SK-N-MC (cell line): Measurements from ENCODE around the gene CDK6.

ENCODE experiments used
- DNase-seq: peaks from one replicate; pipeline ENCODE4 v3.0.0-alpha.2; 2011; ENCODE audit warnings: low read depth, low spot score
- H3K27ac ChIP-seq: fragments of 200-600 bp; sonication (generic); 2 replicates; pipeline ENCODE4 v1.5.1; 2016; ENCODE audit warnings: mixed run types
- H3K36me3 ChIP-seq: fragments of 200-600 bp; sonication (generic); 2 replicates; pipeline ENCODE4 v1.6.1; 2017; ENCODE audit warnings: antibody characterized with exemption, low read length, mixed read lengths; ENCODE audit not compliant: insufficient read depth
- H3K4me3 ChIP-seq: fragments of 200-600 bp; sonication (generic); 2 replicates; pipeline ENCODE4 v1.5.1; 2016
- H3K9ac ChIP-seq: fragments of 200-600 bp; sonication (generic); 2 replicates; pipeline ENCODE4 v1.8.0; 2017; ENCODE audit warnings: mixed run types, mixed read lengths; ENCODE audit not compliant: insufficient read length
- H3K9me3 ChIP-seq: fragments of 200-600 bp; sonication (generic); 2 replicates; pipeline ENCODE4 v1.6.1; 2017; ENCODE audit warnings: low read depth, mild to moderate bottlenecking, antibody characterized with exemption, low read length, moderate library complexity, mixed read lengths
- EZH2 ChIP-seq: fragments of 200-600 bp; sonication (generic); IDR thresholded peaks from one replicate; pipeline ENCODE4 v1.6.1; 2017; ENCODE audit warnings: antibody characterized with exemption
- FOXP2 ChIP-seq: optimal IDR thresholded peaks from 2 replicates; pipeline ENCODE3; 2011; ENCODE audit warnings: mild to moderate bottlenecking, moderate library complexity; ENCODE audit not compliant: insufficient read depth; ENCODE audit errors: extremely low read length, control extremely low read depth
- POLR2AphosphoS5 ChIP-seq: IDR thresholded peaks from 2 replicates; pipeline ENCODE4 v1.6.1; 2012; ENCODE audit warnings: mild to moderate bottlenecking, low read depth, low read length, borderline replicate concordance

CDK6 gene

DNA sequence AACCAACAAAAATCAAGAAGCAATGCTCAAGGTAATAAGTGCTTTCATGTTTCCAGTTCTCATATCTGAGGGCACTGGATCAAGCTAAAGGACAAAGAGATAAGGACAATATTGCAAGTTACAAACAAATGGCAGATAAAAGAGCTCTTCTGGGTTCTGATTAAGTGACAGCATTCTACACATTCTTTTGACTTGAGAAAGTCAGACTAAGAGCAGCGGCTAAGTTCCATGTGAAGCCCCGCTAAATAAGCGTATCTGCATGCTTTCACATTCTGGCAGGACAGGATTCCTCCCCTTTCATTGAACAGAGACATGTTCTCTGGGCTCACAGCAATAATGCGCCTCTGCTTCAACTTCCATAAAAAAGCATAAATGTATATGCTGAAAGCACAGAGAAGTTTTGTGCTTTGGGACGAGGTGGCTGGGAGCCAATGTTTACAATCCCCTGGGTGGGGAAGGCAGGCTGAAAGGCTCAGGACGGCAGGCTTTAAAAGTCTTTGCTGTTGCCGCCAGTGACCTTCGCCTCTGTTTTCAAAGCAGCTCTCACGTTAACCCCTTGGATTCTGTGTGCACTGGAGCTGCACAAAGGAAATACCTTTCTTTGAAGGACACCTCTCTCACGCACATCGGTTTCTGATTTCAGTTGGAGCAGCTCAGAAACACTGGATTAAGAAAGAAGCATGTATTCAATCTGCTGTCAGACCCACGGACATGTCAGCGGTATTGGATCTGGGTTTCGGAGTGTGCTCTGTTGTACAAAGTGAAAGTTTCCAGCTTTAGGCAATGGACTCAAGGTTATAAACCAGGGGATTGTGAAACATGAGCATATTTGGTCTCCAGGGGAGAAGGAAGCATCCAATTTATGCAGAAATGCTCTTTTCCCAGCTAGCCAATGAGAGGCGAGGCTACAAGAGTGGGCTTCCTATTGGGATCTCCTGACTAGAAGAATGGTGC is 140.8 kb downstream of the CDK6 start:
- Histone ChIP-seq H3K4me3 (peak overlapping the region; percentile 78), H3K36me3 (no peaks in the 10 kb centered on the region), H3K27ac (no peak overlapping the region), H3K9me3 (no peaks in the 10 kb centered on the region), H3K9ac (no peak overlapping the region)
- no peak for TF ChIP-seq FOXP2
- TF ChIP-seq POLR2AphosphoS5 = no peak
- no peak for TF ChIP-seq EZH2
- DNase-seq = peak; percentile 58

DNA sequence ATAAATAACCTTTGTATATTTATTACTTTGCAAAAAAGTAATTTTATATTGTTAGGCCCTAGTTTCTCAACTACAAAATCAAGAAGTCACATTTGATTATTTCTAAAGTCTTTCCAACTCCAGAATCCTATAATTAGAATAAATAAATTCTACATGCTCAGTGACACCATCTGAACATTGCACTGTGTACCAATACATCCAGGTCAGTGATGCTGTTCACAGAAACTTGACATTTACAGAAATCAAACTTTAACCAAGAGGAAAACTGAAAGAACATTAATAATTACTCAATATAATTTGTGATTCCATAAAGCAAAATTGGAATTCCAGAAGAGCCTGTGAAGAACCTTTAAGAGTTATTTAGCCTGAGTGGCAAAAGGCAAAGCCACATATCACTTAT is 142.2 kb downstream of the CDK6 start:
- H3K9me3 ChIP-seq = no peaks in the 10 kb centered on the region
- no peak overlapping the region for H3K27ac ChIP-seq
- H3K36me3 ChIP-seq = no peaks in the 10 kb centered on the region
- no peak overlapping the region for H3K4me3 ChIP-seq
- no peak overlapping the region for H3K9ac ChIP-seq
- no peak for DNase-seq
- no peak for TF ChIP-seq POLR2AphosphoS5

DNA sequence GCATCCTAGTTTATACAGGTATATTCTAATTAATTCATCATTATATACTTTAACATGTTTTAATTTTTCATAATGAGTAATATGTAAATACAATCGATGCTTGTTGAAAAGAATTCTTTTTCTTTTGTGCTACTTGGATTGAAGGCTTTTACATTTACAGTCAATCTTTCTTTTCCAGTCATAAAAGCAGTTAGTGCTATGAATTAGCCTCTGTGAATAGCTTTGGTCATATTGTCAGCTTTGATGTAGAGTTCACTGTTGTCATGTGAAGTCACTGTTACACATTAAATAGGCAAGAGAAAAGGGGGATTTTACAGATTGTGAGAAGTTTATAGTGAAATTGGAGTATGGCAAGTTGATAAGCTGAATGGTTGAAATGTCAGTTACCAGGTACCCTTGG is 142.9 kb downstream of the CDK6 start:
- no peaks in the 10 kb centered on the region for H3K36me3 ChIP-seq
- DNase-seq = no peak

DNA sequence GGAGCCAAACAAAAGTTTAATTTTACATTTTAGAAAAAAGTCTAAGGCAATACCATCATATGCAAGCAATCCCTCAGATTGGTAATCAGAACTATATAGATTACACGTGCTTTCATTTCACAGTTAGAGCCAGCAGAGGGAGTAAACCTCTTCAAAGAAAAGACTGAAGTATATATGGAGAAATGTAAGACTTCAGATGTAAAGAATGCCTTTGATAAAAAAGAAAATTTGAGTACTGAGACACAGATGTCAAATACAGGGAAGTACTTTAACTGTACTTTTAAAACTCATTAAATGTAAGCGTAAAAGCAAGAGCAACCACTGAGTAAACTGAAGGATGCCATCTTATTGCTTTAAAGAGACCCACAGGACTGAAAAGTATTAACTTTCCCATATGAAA is 144.8 kb downstream of the CDK6 start:
- H3K9ac ChIP-seq = no peak overlapping the region
- H3K4me3 ChIP-seq = no peak overlapping the region
- no peak overlapping the region for H3K27ac ChIP-seq
- TF ChIP-seq FOXP2 (no peak), EZH2 (no peak), POLR2AphosphoS5 (no peak)
- DNase-seq = peak; percentile 39
- H3K9me3 ChIP-seq = no peaks in the 10 kb centered on the region
- no peaks in the 10 kb centered on the region for H3K36me3 ChIP-seq

More for the DNA sequence above, 142.9 kb downstream of the CDK6 start:
- Histone ChIP-seq H3K9ac (no peak overlapping the region), H3K27ac (no peak overlapping the region), H3K4me3 (no peak overlapping the region), H3K9me3 (no peaks in the 10 kb centered on the region)
- TF ChIP-seq EZH2 (no peak), FOXP2 (no peak), POLR2AphosphoS5 (no peak)

DNA sequence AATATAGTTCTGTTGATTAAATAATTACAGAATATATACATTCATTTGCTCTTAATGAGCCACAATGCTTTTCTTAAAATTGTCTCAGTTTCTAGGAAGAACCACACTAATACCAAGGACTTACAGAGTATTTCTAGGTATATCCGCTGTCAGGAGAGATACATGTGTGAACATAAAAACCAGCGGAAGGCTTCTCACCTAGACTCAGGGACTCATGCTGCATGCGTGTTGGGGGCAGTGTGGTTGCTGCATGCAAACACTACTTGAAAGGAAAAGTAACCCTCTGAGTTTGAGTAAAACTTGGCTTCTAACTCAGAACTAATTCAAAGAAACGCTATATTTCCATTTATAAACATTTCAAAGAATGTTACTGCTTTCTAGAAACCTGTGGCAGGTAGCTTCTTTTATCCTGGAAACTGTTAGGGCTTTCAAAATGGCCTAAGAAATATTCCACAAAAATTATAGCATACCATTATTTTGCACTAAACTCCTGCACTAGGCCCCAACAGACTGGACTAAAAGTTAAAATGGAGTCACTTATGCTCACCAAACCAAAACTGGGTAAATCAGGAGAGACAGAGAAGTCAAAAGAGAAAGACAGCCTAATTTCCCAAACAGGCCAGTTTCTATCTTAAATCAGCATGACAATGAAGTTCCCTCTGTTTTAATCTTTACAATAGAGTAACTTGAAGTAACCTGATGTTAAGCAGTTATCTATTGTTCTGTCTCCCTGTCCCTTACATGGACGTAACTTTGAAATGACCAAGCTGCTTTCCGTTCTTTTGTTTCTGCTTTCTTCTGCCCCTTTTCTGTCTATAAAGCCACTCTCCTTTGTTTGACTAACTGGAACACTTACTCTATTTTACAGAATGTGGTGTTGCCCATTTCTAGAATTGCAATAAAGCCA is 151.0 kb downstream of the CDK6 start:
- no peak overlapping the region for H3K27ac ChIP-seq
- TF ChIP-seq FOXP2 (no peak), POLR2AphosphoS5 (no peak), EZH2 (no peak)
- H3K9ac ChIP-seq = no peak overlapping the region
- no peak overlapping the region for H3K4me3 ChIP-seq
- DNase-seq = no peak
- no peaks in the 10 kb centered on the region for H3K9me3 ChIP-seq
- no peaks in the 10 kb centered on the region for H3K36me3 ChIP-seq

DNA sequence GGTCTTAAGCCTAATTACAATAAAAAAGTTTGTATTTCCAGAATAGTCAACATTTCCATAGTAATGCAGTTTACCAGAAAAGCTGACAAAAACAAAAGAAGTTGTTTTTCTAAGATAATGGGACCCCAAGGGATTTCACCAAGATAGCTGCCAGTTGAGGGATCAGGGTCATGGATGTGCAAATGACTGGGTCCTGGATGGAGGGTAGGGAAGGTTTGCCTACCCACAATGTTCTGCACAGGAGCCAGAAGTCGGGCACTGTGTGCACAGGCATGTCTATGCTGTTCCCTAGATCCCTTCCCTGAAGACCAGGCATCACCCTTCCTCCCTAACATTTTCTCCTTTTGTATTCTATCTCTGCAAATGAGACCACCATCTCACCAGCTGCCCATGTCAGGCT is 152.1 kb downstream of the CDK6 start:
- TF ChIP-seq POLR2AphosphoS5 = no peak
- TF ChIP-seq FOXP2 = no peak
- no peak for TF ChIP-seq EZH2
- H3K9me3 ChIP-seq = no peaks in the 10 kb centered on the region
- H3K9ac ChIP-seq = no peak overlapping the region
- H3K4me3 ChIP-seq = no peak overlapping the region
- no peaks in the 10 kb centered on the region for H3K36me3 ChIP-seq
- no peak overlapping the region for H3K27ac ChIP-seq
- no peak for DNase-seq

DNA sequence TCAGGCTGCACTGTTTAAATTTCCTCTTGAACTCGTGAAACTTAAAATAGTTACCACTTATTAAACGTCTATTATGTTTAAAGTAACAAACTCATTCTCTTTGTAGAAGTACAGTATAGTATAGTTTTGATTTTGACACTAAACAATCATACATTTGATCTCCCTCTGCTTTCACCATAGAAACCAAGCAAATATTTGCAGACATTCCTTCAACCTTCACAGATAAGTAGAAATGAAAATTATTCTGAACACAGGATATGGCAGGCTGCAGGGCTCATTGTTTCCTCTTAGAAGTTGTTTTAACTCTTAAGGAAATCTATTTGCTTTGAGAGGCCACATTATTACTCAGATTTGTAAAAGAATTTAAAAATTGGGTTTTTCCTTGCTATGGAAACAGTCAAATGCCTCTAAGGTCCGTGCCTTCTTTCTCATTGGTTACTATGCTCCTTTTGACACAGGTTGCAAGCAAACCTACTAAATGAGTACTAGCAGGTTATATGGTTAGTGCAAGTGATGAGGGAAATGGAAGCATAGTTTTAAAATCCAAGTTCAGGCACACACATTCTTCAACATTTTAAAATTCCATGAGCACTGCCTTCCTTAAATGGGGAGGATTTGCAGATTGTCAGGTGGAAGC is 153.4 kb downstream of the CDK6 start:
- H3K9me3 ChIP-seq = no peaks in the 10 kb centered on the region
- no peak for DNase-seq
- H3K9ac ChIP-seq = no peak overlapping the region
- H3K36me3 ChIP-seq = no peaks in the 10 kb centered on the region
- no peak overlapping the region for H3K4me3 ChIP-seq
- no peak for TF ChIP-seq FOXP2
- TF ChIP-seq POLR2AphosphoS5 = no peak
- TF ChIP-seq EZH2 = no peak
- no peak overlapping the region for H3K27ac ChIP-seq

DNA sequence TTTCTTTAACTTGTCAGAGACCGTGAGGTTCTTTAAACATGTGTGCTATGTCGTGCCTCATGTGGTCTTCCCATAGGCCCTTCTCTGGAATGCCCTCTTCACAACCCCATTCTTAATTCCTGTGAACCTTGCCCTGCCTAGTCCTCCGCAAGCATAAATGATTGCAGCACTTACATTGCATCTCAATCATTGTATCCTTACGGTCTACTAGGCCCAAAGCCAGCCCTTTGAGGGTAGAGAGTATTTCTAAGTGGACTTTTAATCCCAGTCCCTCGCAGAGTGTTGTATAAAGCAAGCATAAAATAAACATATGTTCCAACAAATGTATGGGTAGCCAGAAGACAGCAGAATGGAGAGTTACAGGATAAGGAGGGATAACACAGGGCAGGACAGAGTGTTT is 154.0 kb downstream of the CDK6 start:
- Histone ChIP-seq H3K4me3 (no peak overlapping the region), H3K36me3 (no peaks in the 10 kb centered on the region), H3K9me3 (no peaks in the 10 kb centered on the region), H3K27ac (no peak overlapping the region), H3K9ac (no peak overlapping the region)
- DNase-seq = no peak
- no peak for TF ChIP-seq FOXP2
- TF ChIP-seq EZH2 = no peak
- no peak for TF ChIP-seq POLR2AphosphoS5
